HG02885 (cell line): ENCODE data around the gene EN1.

ENCODE experiments used
- ATAC-seq: cut with Tn5 transposase; IDR thresholded peaks from one replicate; pipeline ENCODE4 v1.9.1; 2021; ENCODE audit warnings: mild to moderate bottlenecking; ENCODE audit not compliant: unreplicated experiment, poor library complexity

EN1 gene

GRCh38 chr2:118846953-118847761, at the start of gene EN1:
TSS of gene EN1 (minus strand) at chr2:118847648. CDS start at chr2:118847167, 481 bp downstream.
- ATAC-seq = no peak

DNA sequence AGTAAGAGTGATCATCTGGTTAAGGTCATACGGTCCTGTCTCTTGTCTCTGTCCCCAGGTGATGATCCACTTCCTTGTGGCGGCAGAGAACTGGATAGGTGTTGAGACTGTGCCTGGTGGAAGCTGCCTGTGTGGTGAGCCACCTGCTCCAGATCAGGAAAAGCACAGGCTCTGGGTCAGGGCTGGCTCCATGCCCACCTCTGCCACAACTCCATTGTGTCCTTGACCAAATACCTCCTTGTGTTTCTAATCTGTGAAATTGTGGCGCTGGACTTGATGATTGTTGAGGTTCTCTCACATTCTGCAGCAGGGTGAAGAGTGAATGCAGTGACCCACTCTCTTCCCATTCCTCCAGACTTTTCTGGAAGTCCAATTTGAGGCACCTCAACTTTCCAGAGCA, 45.7 kb upstream of the EN1 start:
- ATAC-seq = no peak

- ATAC-seq = no peak
Observed at GRCh38 chr2:118889995-118890394, 42.5 kb upstream of the EN1 start.

GRCh38 chr2:118883792-118884191, 36.3 kb upstream of the EN1 start:
- no peak for ATAC-seq

DNA sequence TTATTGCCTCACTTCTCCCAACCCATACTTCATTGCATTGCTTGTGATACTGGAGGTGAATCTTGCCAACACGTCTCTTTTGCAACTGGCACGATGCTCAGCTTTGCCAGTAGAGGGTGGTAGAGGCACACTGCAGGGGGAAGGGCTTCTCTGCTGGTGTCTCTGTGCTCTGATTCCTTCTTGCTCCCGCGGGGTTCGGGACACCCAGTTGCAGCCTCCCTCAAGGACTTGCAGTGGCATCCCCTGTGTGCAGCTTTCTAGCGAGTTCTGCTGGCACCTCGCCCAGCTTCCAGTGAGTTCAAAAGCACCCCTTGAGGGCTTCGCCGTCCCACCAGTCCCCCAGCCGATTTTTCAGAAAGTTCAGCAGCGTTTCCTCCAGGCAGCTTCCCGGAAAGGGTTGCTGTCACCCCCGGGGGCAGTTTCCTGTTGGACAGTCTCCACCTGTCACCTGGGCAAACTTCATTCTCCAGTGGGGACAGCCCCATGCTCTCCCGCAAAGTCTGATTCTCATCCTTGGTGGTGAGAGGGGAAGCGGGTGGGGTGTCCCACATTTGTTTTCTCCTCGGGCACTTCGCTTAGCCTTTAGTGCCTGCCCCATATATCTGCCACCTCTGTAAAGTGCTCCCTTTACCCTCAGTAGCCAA, 35.4 kb upstream of the EN1 start:
- ATAC-seq = peak; percentile 84

DNA sequence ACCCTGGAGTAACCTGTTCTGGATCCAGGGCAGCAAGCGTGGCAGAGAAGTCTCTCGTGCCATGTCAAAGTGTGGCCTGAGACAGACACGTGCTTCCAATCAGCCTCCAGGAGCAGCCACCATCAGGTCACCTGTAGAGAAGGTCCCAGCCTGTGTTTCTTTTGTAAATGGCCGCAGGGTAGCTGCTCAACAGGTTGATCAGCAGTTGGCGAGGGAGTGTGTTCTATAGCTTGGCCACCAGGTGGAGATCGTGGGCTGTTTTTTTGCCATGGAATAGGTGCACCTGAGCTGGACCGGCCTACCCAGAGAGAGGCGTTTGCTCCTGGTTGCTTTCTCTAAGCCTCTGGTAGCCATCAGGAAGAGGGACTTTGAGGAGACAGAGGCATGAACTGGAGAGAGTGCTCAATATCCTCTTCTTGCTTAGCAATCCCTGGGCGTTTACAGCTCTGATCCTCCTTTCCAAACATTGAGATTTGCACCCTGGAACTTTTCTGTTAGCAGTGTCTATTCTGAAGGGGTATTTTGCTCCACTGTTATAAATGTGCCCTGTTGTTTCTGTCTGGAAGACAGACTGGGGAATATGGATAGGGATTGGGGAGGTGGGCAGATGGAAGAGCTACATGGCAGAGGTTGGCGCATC, 34.2 kb upstream of the EN1 start:
- ATAC-seq = peak; percentile 94

GRCh38 chr2:118880501-118880900, 33.1 kb upstream of the EN1 start:
- ATAC-seq = no peak

GRCh38 chr2:118878531-118879149, 31.2 kb upstream of the EN1 start:
- ATAC-seq = no peak

GRCh38 chr2:118875318-118875717, 27.9 kb upstream of the EN1 start:
- ATAC-seq = no peak

- no peak for ATAC-seq
Observed at GRCh38 chr2:118874324-118874723, 26.9 kb upstream of the EN1 start.

- ATAC-seq = peak; percentile 96
Observed at GRCh38 chr2:118865106-118865505, 17.7 kb upstream of the EN1 start.

- no peak for ATAC-seq
Observed at GRCh38 chr2:118864207-118864606, 16.8 kb upstream of the EN1 start.

- ATAC-seq = no peak
Observed at GRCh38 chr2:118861731-118862130, 14.3 kb upstream of the EN1 start.

GRCh38 chr2:118861242-118861641, 13.8 kb upstream of the EN1 start:
- no peak for ATAC-seq

DNA sequence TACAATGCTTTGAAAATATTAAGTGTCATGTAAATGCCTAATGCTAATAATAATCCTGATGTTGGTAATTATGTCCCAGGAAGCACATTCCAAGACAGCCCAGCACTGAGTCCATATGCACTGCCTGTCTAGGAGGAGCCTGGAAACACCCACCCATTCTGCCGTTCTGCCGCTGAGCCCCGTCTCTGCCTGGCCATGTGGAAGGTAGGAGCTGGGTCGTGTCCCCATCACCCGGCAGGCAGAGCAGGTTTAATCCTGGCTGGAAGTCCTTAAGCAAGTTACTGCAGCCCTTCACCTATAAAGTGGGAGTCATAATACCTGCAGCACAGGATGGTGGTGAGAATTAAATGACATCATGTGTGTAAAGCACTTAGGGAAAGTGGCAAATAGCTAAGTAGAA, 13.1 kb upstream of the EN1 start:
- no peak for ATAC-seq

- ATAC-seq = no peak
Observed at GRCh38 chr2:118859157-118859770, 11.8 kb upstream of the EN1 start.

- ATAC-seq = no peak
Observed at GRCh38 chr2:118858485-118859156, 11.2 kb upstream of the EN1 start.

DNA sequence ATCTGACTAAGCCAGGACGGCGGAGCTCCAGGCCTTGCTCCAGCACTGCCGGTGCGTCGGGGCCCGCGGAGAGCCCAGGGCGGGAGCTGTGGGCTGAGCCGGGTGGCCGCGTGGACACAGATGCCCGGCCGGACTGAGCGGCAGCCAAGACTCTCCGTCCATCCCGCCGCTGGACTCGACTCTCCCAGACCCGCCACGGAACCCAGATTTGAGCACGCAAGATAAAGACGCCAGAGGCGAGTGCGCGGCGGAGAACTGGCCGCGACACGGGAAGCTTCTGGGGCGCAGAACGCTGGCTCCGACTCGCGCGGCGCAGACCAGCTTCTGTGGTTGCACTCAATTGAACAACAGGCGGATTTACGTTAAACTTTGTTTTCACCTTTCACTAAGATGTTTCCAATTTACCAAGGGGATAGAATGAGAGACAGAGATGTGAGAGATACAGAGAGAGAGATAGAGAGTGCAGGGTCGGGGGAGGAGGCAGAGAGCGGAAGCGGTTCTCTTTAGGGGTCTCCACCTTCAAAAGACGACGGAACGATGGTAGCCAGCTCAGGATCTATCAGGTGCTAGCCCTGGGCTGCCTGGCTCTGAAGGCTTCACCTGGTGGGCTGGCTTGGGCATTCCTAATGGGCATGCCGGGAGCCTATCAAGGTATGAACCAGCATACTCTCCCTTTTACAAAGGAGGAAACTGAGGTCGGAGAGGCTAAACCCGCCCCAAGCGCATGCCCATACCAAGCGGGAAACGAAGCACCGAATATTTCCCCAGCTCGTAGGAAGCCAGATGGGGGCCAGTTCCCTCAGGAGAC, 10.4 kb upstream of the EN1 start:
- ATAC-seq = no peak

- ATAC-seq = no peak
Observed at GRCh38 chr2:118856978-118857676, 9.7 kb upstream of the EN1 start.
